Keratinocyte (primary cell): ENCODE data around the gene DAPK1. TPM values are rescaled to one million over a fixed set of nuclear protein-coding genes. Genes with fewer than 3 reads are reported as not detected.

Experiments used
- DNase-seq: peaks from one replicate; pipeline ENCODE4 v3.0.0-alpha.2; 2011; ENCODE audit warnings: low read depth, missing footprints, low spot score
- FAIRE-seq: peaks from 2 replicates; lab custom pipeline; 2011; peaks lifted over from hg19 to GRCh38; lab: Jason Lieb, UNC
- H2AFZ ChIP-seq: 2 replicates; pipeline ENCODE4 v1.6.0; 2012; ENCODE audit warnings: low read length, control low read depth, inconsistent platforms; ENCODE audit not compliant: control insufficient read depth
- H3K27ac ChIP-seq: 2 replicates; pipeline ENCODE4 v1.5.1; 2011; ENCODE audit warnings: low read length; ENCODE audit not compliant: control insufficient read depth, insufficient read depth
- H3K27me3 ChIP-seq: 3 replicates; pipeline ENCODE4 v1.6.0; 2011; ENCODE audit warnings: low read length; ENCODE audit not compliant: control insufficient read depth, insufficient read depth; ENCODE audit errors: extremely low read depth
- H3K36me3 ChIP-seq, 2 experiments: 2 replicates in 1 of 2; 3 replicates in 1 of 2; pipeline ENCODE4 v1.5.1; 2011; ENCODE audit warnings: low read length in 2 of 2, mild to moderate bottlenecking in 1 of 2; ENCODE audit not compliant: control insufficient read depth in 2 of 2, insufficient read depth in 2 of 2; ENCODE audit errors: extremely low read depth in 1 of 2
- H3K4me1 ChIP-seq: 3 replicates; pipeline ENCODE4 v1.5.1; 2011; ENCODE audit warnings: low read length; ENCODE audit not compliant: control insufficient read depth, insufficient read depth; ENCODE audit errors: extremely low read depth
- H3K4me2 ChIP-seq: 3 replicates; pipeline ENCODE4 v1.6.0; 2011; ENCODE audit warnings: low read depth, low read length; ENCODE audit not compliant: control insufficient read depth, insufficient read depth; ENCODE audit errors: extremely low read depth
- H3K4me3 ChIP-seq, 3 experiments: fragments of 200-600 bp in 1 of 3; sonication (generic) in 1 of 3; 2 replicates in 2 of 3; 3 replicates in 1 of 3; pipeline ENCODE4 v1.5.1; 2011 to 2016; ENCODE audit warnings: low read length in 3 of 3, mild to moderate bottlenecking in 3 of 3, control low read depth in 2 of 3, inconsistent platforms in 1 of 3, low read depth in 1 of 3, mixed read lengths in 1 of 3, mixed run types in 1 of 3, moderate library complexity in 1 of 3; ENCODE audit not compliant: control insufficient read depth in 2 of 3, insufficient read depth in 2 of 3; ENCODE audit errors: extremely low read depth in 1 of 3
- H3K79me2 ChIP-seq: 2 replicates; pipeline ENCODE4 v1.6.0; 2012; ENCODE audit warnings: low read length; ENCODE audit not compliant: control insufficient read depth, insufficient read depth
- H3K9ac ChIP-seq: 3 replicates; pipeline ENCODE4 v1.6.0; 2011; ENCODE audit warnings: low read length; ENCODE audit not compliant: control insufficient read depth, insufficient read depth; ENCODE audit errors: extremely low read depth
- H3K9me1 ChIP-seq: 3 replicates; pipeline ENCODE4 v1.6.0; 2011; ENCODE audit warnings: low read length; ENCODE audit not compliant: control insufficient read depth, insufficient read depth; ENCODE audit errors: extremely low read depth
- H3K9me3 ChIP-seq: 2 replicates; pipeline ENCODE4 v1.5.1; 2012; ENCODE audit warnings: low read depth, low read length; ENCODE audit not compliant: control insufficient read depth
- H4K20me1 ChIP-seq: 3 replicates; pipeline ENCODE4 v1.6.0; 2011; ENCODE audit warnings: low read length; ENCODE audit not compliant: control insufficient read depth, insufficient read depth; ENCODE audit errors: extremely low read depth
- EZH2 ChIP-seq: IDR thresholded peaks from one replicate; pipeline ENCODE4 v1.6.1; 2012; ENCODE audit warnings: inconsistent platforms, mild to moderate bottlenecking, low read length, moderate library complexity
- dilution Hi-C: fragments of 300-500 bp; cut with MboI; formaldehyde crosslinking; loops from one replicate; pipeline ENCODE4 v1.7.0; 2020; ENCODE audit warnings: low sequenced_read_pairs; ENCODE audit not compliant: extremely low pct_ligation_motif_present
- polyA plus RNA-seq, 5 experiments: library from polyadenylated mRNA; depleted of rRNA in 3 of 5; stranded (reverse) in 3 of 5; stranded (forward) in 1 of 5; unstranded in 1 of 5; fragments of >200 nt; gene quantifications; 1 replicate in 1 of 5; 2 replicates in 3 of 5; 3 replicates in 1 of 5; pipeline versions ENCODE4 v1.2.1 to v1.2.3, GENCODE V29; 2011 to 2012; ENCODE audit warnings: missing spikeins in 2 of 5, low read depth in 1 of 5, low replicate concordance in 1 of 5
- TF ChIP-seq, protein P1 (sequence below), 3 experiments: IDR thresholded peaks in 1 of 3; conservative IDR thresholded peaks in 1 of 3; optimal IDR thresholded peaks in 1 of 3; 2 replicates in 2 of 3; 3 replicates in 1 of 3; pipeline versions ENCODE3 to v1.5.1; 2011; ENCODE audit warnings: low read length in 3 of 3, mild to moderate bottlenecking in 3 of 3, moderate library complexity in 2 of 3, control low read depth in 1 of 3, inconsistent platforms in 1 of 3; ENCODE audit not compliant: insufficient read depth in 2 of 3; ENCODE audit errors: extremely low read depth in 1 of 3

Gene DAPK1
- polyA plus RNA-seq, 1 donor (not counting 4 experiments of a cell fraction or from before 2014, with no cell fraction given): 2.8 TPM

DNA sequence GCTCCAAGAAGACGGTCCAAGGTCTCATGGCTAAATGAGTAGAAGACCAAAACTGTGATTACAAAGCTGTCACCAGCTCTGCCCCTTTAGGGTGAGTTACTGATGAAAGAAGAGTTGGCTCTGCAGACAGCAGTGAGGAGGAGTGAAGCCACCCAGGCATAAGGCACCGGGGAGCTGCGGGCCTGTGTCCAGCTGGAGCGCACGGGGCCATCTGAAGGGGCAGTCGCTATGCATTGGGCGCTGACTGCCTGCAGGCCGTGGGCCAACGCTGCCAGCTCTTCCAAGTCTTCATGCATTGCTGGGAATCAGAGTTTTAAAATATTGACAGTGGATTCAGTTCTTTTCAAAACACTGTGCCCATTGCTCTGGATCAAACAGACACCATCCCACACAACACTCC, 70.3 kb downstream of the DAPK1 start:
- dilution Hi-C loops: no loop called here
- Histone ChIP-seq H2AFZ (no peak overlapping the region), H3K79me2 (no peaks in the 10 kb centered on the region), H3K4me1 (no peaks in the 10 kb centered on the region), H3K9me1 (no peaks in the 10 kb centered on the region), H3K4me3 (no peak overlapping the region), H3K4me2 (no peak overlapping the region), H3K27ac (no peak overlapping the region), H3K9ac (no peak overlapping the region), H3K27me3 (no peaks in the 10 kb centered on the region), H3K36me3 (no peaks in the 10 kb centered on the region), H4K20me1 (no peaks in the 10 kb centered on the region), H3K9me3 (no peaks in the 10 kb centered on the region)
- TF ChIP-seq, protein P1, sequence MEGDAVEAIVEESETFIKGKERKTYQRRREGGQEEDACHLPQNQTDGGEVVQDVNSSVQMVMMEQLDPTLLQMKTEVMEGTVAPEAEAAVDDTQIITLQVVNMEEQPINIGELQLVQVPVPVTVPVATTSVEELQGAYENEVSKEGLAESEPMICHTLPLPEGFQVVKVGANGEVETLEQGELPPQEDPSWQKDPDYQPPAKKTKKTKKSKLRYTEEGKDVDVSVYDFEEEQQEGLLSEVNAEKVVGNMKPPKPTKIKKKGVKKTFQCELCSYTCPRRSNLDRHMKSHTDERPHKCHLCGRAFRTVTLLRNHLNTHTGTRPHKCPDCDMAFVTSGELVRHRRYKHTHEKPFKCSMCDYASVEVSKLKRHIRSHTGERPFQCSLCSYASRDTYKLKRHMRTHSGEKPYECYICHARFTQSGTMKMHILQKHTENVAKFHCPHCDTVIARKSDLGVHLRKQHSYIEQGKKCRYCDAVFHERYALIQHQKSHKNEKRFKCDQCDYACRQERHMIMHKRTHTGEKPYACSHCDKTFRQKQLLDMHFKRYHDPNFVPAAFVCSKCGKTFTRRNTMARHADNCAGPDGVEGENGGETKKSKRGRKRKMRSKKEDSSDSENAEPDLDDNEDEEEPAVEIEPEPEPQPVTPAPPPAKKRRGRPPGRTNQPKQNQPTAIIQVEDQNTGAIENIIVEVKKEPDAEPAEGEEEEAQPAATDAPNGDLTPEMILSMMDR (optimal IDR thresholded peaks at IDR 0.05 in 1 of 3, IDR thresholded peaks at IDR 0.05 in 1 of 3, conservative IDR thresholded peaks at IDR 0.05 in 1 of 3; ENCODE audit: extremely low read depth in 1 of 3, insufficient read depth in 2 of 3, low read length in 3 of 3): no peak
- no peak for TF ChIP-seq EZH2
- FAIRE-seq (no peak), DNase-seq (no peak)

DNA sequence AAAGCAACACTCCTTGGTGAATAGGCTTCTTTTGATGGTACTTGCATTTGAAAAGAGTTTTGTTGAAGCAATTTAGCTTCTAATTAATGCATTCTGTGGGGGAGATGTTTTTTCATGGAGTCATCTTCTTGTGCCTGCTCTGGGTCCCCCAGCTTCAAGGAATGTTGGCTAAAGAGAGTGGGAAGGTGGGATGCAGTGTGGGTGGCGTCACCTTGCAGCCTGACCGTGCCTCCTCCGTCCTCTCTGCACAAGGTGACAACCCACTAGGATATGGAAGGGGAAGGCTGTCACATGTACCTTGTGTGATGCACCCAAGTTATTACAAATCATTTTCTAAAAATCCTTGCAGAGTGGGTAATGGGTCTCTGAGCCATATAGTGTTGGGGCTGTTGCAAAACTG, 70.7 kb downstream of the DAPK1 start:
- Histone ChIP-seq H4K20me1 (no peaks in the 10 kb centered on the region), H3K4me2 (no peak overlapping the region), H3K9me1 (no peaks in the 10 kb centered on the region), H3K4me1 (no peaks in the 10 kb centered on the region), H2AFZ (no peak overlapping the region), H3K4me3 (no peak overlapping the region), H3K9ac (no peak overlapping the region), H3K79me2 (no peaks in the 10 kb centered on the region), H3K9me3 (no peaks in the 10 kb centered on the region), H3K27ac (no peak overlapping the region), H3K27me3 (no peaks in the 10 kb centered on the region), H3K36me3 (no peaks in the 10 kb centered on the region)
- no peak for TF ChIP-seq EZH2
- TF ChIP-seq, protein P1 (optimal IDR thresholded peaks at IDR 0.05 in 1 of 3, IDR thresholded peaks at IDR 0.05 in 1 of 3, conservative IDR thresholded peaks at IDR 0.05 in 1 of 3; ENCODE audit: extremely low read depth in 1 of 3, insufficient read depth in 2 of 3, low read length in 3 of 3): no peak
- dilution Hi-C loops: no loop called here
- FAIRE-seq (no peak), DNase-seq (no peak)
